ENCODE data around the gene SENP7.

SENP7 gene

DNA sequence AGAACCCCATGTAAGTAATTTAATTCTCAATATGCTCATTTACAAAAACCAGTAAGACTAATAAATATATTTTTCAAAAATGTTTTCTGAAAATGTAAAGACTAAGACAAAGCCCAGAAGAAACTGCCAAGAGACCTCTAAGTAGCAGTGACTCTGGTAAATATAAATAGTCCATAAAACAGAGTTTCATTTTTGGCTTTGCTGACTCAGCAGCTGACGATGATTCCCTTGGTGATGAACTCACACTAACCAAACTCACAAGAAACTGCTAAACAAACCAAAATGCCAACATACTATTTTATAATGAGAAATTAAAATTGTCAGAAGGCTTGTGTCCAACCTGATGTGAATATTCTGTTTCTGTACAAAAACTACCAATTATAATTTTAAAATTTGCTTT is 161.2 kb downstream of the SENP7 start:
- ATAC-seq, result no peak
- no peak for TF ChIP-seq ZC3H10 (CRISPR knock-in tag; IDR thresholded peaks at IDR 0.05)
- no peak for TF ChIP-seq RARB (CRISPR knock-in tag; IDR thresholded peaks at IDR 0.05)
- TF ChIP-seq ZNF8 (CRISPR knock-in tag; IDR thresholded peaks at IDR 0.05), result no peak
- no peak for TF ChIP-seq ZFP3 (CRISPR knock-in tag; IDR thresholded peaks at IDR 0.05)
- TF ChIP-seq ISL1 (CRISPR knock-in tag; IDR thresholded peaks at IDR 0.05), result no peak
- TF ChIP-seq CREB5 (CRISPR knock-in tag; IDR thresholded peaks at IDR 0.05; ENCODE audit: low read depth), result no peak
- TF ChIP-seq SNAI2 (CRISPR knock-in tag; IDR thresholded peaks at IDR 0.05), result no peak
- no peak for TF ChIP-seq ZFP30 (CRISPR knock-in tag; IDR thresholded peaks at IDR 0.05)
- no peak for TF ChIP-seq TOX (CRISPR knock-in tag; IDR thresholded peaks at IDR 0.05; ENCODE audit: borderline replicate concordance)
- no peak for TF ChIP-seq TCF4 (CRISPR knock-in tag; IDR thresholded peaks at IDR 0.05; ENCODE audit: borderline replicate concordance)
- TF ChIP-seq OSR1 (CRISPR knock-in tag; IDR thresholded peaks at IDR 0.05), result no peak
- TF ChIP-seq, protein P1, sequence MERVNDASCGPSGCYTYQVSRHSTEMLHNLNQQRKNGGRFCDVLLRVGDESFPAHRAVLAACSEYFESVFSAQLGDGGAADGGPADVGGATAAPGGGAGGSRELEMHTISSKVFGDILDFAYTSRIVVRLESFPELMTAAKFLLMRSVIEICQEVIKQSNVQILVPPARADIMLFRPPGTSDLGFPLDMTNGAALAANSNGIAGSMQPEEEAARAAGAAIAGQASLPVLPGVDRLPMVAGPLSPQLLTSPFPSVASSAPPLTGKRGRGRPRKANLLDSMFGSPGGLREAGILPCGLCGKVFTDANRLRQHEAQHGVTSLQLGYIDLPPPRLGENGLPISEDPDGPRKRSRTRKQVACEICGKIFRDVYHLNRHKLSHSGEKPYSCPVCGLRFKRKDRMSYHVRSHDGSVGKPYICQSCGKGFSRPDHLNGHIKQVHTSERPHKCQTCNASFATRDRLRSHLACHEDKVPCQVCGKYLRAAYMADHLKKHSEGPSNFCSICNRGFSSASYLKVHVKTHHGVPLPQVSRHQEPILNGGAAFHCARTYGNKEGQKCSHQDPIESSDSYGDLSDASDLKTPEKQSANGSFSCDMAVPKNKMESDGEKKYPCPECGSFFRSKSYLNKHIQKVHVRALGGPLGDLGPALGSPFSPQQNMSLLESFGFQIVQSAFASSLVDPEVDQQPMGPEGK (CRISPR knock-in tag; IDR thresholded peaks at IDR 0.05; ENCODE audit: borderline replicate concordance), result no peak
- no peak for TF ChIP-seq ZNF70 (CRISPR knock-in tag; IDR thresholded peaks at IDR 0.05)

DNA sequence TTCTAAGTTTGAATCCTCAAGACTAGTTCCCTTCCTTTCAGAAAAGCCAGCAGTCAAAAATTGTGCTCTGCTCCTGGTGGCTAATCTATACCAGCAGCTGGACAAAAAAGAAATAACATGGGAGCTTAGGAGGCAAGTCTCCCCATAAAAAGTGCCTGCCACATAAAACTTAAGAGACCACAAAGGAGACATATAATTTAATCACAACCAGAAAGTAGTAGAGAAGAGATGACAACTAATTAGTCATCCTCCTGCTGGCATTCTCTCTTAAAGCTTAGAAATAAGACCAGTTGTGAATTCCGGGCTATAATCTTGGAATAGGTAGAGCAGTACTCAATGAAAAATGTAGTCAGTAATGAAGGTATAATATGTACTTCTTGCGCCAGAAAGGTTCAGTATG is 172.4 kb downstream of the SENP7 start:
- TF ChIP-seq, protein P1 (CRISPR knock-in tag; IDR thresholded peaks at IDR 0.05; ENCODE audit: borderline replicate concordance), result no peak
- TF ChIP-seq, protein P2, sequence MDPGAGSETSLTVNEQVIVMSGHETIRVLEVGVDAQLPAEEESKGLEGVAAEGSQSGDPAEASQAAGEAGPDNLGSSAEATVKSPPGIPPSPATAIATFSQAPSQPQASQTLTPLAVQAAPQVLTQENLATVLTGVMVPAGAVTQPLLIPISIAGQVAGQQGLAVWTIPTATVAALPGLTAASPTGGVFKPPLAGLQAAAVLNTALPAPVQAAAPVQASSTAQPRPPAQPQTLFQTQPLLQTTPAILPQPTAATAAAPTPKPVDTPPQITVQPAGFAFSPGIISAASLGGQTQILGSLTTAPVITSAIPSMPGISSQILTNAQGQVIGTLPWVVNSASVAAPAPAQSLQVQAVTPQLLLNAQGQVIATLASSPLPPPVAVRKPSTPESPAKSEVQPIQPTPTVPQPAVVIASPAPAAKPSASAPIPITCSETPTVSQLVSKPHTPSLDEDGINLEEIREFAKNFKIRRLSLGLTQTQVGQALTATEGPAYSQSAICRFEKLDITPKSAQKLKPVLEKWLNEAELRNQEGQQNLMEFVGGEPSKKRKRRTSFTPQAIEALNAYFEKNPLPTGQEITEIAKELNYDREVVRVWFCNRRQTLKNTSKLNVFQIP (CRISPR knock-in tag; IDR thresholded peaks at IDR 0.05; ENCODE audit: borderline replicate concordance, low read depth), result no peak
- TF ChIP-seq TOX (CRISPR knock-in tag; IDR thresholded peaks at IDR 0.05; ENCODE audit: borderline replicate concordance), result no peak
- TF ChIP-seq OSR1 (CRISPR knock-in tag; IDR thresholded peaks at IDR 0.05), result no peak
- TF ChIP-seq ZFP30 (CRISPR knock-in tag; IDR thresholded peaks at IDR 0.05), result no peak
- TF ChIP-seq RARB (CRISPR knock-in tag; IDR thresholded peaks at IDR 0.05), result no peak
- no peak for TF ChIP-seq TCF4 (CRISPR knock-in tag; IDR thresholded peaks at IDR 0.05; ENCODE audit: borderline replicate concordance)
- TF ChIP-seq GLIS3 (CRISPR knock-in tag; IDR thresholded peaks at IDR 0.05), result no peak
- TF ChIP-seq, protein P3, sequence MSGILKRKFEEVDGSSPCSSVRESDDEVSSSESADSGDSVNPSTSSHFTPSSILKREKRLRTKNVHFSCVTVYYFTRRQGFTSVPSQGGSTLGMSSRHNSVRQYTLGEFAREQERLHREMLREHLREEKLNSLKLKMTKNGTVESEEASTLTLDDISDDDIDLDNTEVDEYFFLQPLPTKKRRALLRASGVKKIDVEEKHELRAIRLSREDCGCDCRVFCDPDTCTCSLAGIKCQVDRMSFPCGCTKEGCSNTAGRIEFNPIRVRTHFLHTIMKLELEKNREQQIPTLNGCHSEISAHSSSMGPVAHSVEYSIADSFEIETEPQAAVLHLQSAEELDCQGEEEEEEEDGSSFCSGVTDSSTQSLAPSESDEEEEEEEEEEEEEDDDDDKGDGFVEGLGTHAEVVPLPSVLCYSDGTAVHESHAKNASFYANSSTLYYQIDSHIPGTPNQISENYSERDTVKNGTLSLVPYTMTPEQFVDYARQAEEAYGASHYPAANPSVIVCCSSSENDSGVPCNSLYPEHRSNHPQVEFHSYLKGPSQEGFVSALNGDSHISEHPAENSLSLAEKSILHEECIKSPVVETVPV (CRISPR knock-in tag; IDR thresholded peaks at IDR 0.05), result no peak
- no peak for TF ChIP-seq CSDC2 (CRISPR knock-in tag; IDR thresholded peaks at IDR 0.05)
- no peak for TF ChIP-seq PPARA (CRISPR knock-in tag; IDR thresholded peaks at IDR 0.05; ENCODE audit: borderline replicate concordance)
- TF ChIP-seq ZC3H10 (CRISPR knock-in tag; IDR thresholded peaks at IDR 0.05), result no peak
- no peak for TF ChIP-seq CREB5 (CRISPR knock-in tag; IDR thresholded peaks at IDR 0.05; ENCODE audit: low read depth)
- no peak for ATAC-seq

DNA sequence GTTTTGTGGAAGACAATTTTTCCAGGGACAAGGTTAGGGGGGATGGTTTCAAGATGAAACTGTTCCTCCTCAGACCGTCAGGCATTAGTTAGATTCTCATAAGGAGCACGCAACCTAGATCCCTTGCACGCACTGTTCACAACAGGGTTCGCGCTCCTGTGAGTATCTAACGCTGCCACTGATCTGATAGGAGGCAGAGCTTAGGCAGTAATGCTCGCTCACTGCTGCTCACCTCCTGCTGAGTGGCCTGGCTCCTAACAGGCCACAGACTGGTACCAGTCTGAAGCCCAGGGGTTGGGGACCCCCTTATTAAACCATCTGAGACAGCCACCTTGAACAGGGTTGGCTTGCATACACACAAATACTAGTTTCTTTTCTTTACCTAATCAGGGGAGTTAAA is 179.1 kb downstream of the SENP7 start:
- no peak for ATAC-seq
- TF ChIP-seq, protein P4, sequence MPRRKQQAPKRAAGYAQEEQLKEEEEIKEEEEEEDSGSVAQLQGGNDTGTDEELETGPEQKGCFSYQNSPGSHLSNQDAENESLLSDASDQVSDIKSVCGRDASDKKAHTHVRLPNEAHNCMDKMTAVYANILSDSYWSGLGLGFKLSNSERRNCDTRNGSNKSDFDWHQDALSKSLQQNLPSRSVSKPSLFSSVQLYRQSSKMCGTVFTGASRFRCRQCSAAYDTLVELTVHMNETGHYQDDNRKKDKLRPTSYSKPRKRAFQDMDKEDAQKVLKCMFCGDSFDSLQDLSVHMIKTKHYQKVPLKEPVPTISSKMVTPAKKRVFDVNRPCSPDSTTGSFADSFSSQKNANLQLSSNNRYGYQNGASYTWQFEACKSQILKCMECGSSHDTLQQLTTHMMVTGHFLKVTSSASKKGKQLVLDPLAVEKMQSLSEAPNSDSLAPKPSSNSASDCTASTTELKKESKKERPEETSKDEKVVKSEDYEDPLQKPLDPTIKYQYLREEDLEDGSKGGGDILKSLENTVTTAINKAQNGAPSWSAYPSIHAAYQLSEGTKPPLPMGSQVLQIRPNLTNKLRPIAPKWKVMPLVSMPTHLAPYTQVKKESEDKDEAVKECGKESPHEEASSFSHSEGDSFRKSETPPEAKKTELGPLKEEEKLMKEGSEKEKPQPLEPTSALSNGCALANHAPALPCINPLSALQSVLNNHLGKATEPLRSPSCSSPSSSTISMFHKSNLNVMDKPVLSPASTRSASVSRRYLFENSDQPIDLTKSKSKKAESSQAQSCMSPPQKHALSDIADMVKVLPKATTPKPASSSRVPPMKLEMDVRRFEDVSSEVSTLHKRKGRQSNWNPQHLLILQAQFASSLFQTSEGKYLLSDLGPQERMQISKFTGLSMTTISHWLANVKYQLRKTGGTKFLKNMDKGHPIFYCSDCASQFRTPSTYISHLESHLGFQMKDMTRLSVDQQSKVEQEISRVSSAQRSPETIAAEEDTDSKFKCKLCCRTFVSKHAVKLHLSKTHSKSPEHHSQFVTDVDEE (CRISPR knock-in tag; IDR thresholded peaks at IDR 0.05), result no peak
- TF ChIP-seq ZNF8 (CRISPR knock-in tag; IDR thresholded peaks at IDR 0.05) (no peak), ZFP3 (CRISPR knock-in tag; IDR thresholded peaks at IDR 0.05) (no peak), RARB (CRISPR knock-in tag; IDR thresholded peaks at IDR 0.05) (no peak), GLIS3 (CRISPR knock-in tag; IDR thresholded peaks at IDR 0.05) (no peak), ZC3H10 (CRISPR knock-in tag; IDR thresholded peaks at IDR 0.05) (no peak), BACH2 (CRISPR knock-in tag; IDR thresholded peaks at IDR 0.05; ENCODE audit: borderline replicate concordance) (no peak), ARNTL (CRISPR knock-in tag; IDR thresholded peaks at IDR 0.05; ENCODE audit: borderline replicate concordance, low read depth) (no peak), ZNF70 (CRISPR knock-in tag; IDR thresholded peaks at IDR 0.05) (no peak), SNAI2 (CRISPR knock-in tag; IDR thresholded peaks at IDR 0.05) (no peak), ZNF565 (CRISPR knock-in tag; conservative IDR thresholded peaks at IDR 0.05; ENCODE audit: low read depth) (no peak), OSR1 (CRISPR knock-in tag; IDR thresholded peaks at IDR 0.05) (no peak), CSDC2 (CRISPR knock-in tag; IDR thresholded peaks at IDR 0.05) (no peak), PPARA (CRISPR knock-in tag; IDR thresholded peaks at IDR 0.05; ENCODE audit: borderline replicate concordance) (no peak), ESRRG (CRISPR knock-in tag; IDR thresholded peaks at IDR 0.05) (no peak)
- TF ChIP-seq, protein P2 (CRISPR knock-in tag; IDR thresholded peaks at IDR 0.05; ENCODE audit: borderline replicate concordance, low read depth), result no peak

Measured in SK-N-SH treated with all-trans-retinoic acid at 6 μM for 48 hours (cell line).